ACHN (cell line): ENCODE data around the gene NXPE2.
"Not testable (repeated sequence)": the region's sequence is repeated elsewhere in the genome, so short reads cannot be mapped to it uniquely, and the experiment has no call there.

ENCODE experiments used
- DNase-seq: peaks from one replicate; pipeline ENCODE4 v3.0.0-alpha.2; 2015
- in situ Hi-C: cut with HindIII; loops from 2 replicates; pipeline ENCODE4 v1.10.0; 2017; ENCODE audit warnings: low sequenced_read_pairs, low pct_ligation_motif_present, low pct_unique_long_range_greater_than_20kb

NXPE2 gene

DNA sequence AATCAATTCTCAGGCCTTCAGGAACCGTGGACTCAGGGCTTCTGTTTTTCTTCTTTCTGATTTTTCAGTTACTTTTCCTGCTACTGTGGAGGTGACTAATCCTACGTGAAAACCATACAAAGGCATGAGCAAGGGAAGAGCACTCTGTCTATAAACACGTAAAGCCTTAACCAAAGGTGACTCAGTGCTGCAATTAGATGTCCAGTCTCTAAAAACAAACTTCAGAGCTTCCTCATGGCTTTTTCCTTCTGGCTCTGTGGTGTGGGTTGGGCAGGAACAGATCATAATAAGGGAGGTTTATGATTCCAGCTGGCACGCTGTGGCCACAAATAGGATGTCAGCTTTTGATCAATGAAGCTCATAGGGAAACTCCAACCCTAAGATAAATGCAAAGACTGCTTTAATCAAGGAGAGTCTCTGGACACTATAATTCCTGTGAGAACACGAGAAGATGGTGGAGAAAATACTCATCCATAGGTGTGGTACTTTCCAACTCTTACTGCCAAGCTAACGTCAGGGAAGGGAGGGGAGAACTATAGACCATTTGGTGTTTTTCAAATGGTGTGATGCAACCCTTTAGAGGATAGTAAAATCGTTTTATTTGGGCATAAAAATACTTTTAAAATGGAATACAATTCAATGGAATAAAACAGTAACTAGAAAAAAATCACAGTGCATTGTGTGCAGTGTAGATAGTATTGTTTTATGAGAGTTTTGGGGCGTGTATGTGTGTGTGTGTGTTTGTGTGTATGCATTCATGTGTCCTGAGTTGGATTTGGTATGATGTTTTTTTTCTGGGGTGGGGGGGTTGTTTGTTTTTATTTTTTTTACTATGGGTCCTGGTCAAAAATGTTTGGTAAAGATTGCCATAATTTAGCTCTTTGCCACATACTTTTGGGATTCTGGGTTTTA, at the start of gene NXPE2:
Gene NXPE2 (plus strand): TSS at position 403 of the 912 bp plus-strand sequence. CDS start 49 bp downstream, at position 452.
- in situ Hi-C loops: no loop called here
- no peak for DNase-seq

DNA sequence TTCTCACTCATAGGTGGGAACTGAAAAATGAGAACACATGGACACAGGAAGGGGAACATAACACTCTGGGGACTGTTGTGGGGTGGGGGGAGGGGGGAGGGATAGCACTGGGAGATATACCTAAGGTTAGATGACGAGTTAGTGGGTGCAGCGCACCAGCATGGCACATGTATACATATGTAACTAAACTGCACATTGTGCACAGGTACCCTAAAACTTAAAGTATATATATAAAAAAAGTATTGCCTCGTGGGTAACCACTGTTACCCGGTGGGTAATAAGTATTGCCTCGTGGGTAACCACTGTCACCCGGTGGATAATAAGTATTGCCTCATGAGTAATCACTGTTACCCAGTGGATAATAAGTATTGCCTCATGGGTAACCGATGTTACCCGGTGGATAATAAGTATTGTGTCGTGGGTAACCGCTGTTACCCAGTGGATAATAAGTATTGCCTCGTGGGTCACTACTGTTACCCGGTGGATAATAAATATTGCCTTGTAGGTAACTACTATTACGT, 46.8 kb upstream of the NXPE2 start:
- DNase-seq, in situ Hi-C loops: not testable (repeated sequence)

DNA sequence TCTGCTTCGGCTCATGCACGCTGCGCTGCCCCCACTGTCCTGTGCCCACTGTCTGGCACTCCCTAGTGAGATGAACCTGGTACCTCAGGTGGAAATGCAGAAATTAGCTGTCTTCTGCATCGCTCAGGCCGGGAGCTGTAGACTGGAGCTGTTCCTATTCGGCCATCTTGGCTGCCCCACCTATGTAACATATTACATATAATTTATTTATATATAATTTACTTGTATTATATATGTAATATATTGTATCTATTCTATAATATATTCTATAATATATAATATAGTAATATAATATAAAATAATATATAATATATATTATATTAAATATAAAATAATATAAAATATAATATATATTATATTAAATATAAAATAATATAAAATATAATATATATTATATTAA, 38.9 kb upstream of the NXPE2 start:
- DNase-seq, in situ Hi-C loops: not testable (repeated sequence)

DNA sequence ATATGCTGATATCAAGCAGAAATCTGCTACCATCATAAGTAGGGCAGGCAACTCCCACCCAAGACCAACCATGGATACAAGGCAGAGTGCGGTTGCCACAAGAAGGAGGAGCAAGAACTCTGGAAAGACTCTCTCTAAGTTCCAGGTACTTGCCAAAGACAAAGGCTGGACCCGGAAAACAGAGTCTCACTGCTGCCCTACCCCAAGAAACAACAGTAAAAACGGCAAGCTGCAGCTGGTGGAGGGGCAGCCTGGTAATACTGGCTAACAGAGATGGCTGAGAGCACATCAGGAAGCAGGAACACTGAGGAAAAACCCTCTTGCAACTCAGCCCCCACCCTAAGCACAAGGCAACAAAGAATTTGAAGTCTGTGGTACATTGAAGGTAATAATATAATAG, 27.7 kb upstream of the NXPE2 start:
- in situ Hi-C loops: no loop called here
- no peak for DNase-seq

DNA sequence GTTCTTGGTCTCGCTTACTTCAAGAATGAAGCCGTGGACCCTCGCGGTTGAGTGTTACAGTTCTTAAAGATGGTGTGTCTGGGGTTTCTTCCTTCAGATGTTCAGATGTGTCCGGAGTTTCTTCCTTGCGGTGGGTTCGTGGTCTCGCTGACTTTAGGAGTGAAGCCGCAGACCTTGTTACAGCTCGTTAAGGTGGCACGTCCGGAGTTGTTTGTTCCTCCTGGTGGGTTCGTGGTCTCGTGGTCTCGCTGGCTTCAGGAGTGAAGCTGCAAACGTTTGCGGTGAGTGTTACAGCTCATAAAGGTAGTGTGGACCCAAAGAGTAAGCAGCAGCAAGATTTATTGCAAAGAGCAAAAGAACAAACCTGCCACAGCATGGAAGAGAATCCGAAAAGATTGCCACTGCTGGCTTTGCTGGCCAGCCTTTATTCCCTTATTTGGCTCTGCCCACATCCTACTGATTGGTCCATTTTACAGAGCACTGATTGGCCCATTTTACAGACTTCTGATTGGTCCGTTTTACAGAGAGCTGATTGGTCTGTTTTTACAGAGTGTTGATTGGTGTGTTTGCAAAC, 27.1 kb upstream of the NXPE2 start:
- in situ Hi-C loops: no loop called here
- DNase-seq: no peak

DNA sequence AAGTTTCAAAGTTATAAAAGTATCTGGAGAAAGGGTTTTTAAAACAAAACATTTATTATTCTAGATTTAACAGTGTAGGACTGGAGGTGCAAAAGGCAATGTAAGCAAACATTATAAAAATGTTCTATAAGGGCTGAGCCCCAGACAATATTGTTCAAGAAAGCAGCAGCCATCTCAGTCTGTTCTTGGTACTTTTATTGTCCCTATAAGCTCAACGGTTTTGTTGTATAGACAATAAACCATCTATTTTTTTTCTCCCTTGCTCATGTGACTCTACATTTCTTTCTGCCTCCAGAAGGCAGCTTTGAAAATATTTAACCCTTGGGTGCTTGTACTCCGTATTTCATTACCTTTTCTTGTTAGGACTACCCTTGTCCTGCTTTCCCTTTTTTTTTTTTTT, 25.2 kb upstream of the NXPE2 start:
- in situ Hi-C loops: no loop called here
- no peak for DNase-seq

DNA sequence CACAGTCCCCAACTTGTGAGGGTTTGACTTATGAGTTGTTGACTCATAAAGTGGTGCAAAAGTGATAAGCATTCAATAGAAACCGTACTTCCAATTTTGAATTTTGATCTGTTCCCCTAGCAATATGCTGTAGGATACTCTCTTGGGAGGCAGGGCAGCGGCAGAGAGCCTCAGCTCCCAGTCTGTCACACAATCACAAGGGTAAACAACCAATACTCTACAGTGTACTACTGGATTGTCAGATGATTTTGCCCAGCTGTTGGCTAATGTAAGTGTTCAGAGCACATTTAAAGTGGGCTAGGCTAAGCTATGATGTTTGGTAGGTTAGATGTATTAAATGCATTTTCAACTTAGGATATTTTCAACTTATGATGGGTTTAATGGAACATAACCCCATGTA, 13.7 kb upstream of the NXPE2 start:
- DNase-seq: no peak
- in situ Hi-C loops: no loop called here

DNA sequence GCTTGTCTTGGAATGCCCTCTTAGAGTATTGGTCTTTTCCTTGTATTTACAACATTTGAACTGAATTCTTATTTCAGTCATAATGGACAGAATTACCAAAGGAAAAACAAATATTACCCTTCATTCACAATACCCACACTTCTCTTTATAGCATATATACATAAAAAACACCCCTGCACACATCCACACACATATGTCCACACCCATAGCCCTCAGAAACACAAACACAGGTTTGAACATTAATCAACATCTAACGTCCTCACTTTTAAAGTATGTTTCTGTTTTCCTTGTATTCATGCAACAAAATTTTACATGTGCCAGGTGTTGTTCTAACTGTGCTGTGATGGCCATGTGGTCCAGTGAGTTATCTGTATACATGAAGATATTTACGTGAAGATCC, 11.6 kb upstream of the NXPE2 start:
- DNase-seq: no peak
- in situ Hi-C loops: no loop called here

DNA sequence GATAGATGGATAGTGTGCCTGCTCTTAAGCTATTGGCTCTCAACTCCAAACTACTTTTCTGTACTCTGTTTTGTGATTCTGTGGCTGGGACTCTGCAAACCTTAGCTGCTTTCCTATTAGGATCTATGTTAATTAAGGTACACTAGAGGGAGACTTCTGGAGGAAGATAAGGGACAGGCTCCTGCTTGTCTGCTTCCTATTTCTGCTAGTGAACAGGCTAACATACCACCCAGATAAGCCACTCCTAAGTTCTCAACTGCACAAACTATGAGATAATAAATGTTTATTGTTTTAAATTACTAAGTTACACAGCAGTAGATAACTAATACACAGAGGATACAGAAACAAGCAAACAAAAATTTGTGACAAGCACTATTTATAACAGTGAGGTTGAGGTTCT, 10.2 kb upstream of the NXPE2 start:
- DNase-seq: no peak
- in situ Hi-C loops: no loop called here

DNA sequence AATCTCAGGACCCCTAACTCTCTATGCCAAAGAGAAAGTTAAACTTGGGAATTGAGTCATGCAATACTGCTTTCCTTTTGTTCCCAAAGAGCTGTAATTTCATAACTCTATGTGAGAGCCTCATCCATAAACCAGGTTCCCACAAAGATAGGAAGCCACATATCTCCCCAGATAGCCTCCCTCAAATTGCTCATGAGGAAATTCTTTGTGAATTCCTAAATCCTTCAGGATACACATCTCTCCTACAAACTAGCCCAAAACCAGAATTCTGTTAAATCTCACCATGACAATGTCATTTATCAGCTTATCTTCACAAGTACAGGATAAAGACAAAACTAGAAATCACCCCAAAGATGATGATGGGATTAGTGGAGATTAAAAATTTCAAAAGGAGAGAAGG, 4.7 kb upstream of the NXPE2 start:
- in situ Hi-C loops: no loop called here
- no peak for DNase-seq

DNA sequence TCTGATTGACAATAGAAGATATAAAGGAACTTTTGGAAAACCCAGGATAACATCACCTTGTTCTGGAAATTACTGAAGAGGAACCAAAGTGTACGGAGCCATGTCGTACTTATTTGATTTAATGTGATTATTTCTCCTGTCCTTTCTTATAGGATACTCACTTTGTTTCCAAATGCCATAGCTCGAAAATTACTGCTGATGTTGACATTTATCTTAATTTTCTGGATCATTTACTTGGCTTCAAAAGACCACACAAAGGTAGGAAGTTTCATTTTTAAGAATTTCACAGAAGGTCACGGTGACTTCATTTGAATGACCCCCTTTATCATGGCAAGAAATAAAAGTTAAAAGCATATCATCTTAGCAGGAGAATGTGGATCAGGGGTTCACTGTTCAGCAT, 1.2 kb downstream of the NXPE2 start:
- in situ Hi-C loops: no loop called here

DNA sequence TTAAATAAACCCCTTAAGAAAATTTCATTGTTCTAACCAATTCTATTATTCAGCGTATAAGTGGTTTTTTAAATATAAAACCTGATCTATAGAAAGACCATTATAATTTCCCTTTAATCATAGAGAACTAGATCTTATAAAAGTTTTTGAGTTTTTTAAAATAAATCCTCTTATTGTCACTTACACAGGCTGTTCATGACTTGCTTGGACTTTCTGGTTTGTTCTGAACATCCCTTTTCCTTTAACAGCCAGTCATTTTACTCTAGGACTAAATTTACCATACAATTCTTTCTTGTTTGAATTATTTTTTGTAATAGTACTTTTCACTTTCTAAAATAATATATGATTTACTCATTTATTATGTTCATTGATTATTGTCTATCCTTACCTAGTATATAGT, 4.7 kb downstream of the NXPE2 start:
- DNase-seq: no peak
- in situ Hi-C loops: no loop called here

More for the DNA sequence above, 1.2 kb downstream of the NXPE2 start:
- DNase-seq: no peak

DNA sequence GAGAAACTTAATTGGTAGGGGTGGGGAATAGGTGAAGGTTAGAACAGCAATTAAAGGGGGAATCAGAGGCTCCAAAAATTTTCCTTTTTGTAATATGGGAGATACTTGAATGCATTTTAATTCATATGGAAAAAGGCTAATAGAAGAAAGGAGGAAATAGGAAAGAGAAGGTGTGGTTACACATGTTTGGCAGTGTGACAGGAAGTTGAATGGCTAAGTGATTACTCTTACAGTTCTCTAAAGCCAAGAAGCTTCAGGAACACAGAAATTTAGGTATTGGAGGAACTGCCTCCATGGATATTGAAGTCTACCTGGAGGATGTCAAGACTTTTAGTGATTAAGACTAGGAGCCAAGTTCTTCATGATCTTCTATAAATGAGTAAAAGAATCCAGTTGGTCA, 6.3 kb downstream of the NXPE2 start:
- in situ Hi-C loops: no loop called here
- no peak for DNase-seq

DNA sequence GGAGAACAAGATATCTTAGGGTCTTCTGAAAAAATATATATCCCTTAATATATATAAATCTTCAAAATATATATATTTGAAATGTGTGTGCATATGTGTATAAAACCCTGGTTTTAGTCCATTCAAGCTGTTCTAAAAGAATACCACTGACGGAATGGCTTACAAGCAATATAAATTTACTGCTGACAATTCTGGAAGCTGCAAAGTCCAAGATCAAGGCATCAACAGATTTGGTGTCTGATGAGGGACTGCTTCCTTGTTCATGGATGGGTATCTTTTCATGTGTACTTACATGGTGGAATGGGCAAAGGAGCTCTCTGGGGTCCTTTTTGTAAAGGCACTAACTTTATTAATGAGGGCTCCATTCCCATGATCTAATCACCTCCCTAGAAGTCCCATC, 6.8 kb downstream of the NXPE2 start:
- in situ Hi-C loops: no loop called here
- DNase-seq: no peak

DNA sequence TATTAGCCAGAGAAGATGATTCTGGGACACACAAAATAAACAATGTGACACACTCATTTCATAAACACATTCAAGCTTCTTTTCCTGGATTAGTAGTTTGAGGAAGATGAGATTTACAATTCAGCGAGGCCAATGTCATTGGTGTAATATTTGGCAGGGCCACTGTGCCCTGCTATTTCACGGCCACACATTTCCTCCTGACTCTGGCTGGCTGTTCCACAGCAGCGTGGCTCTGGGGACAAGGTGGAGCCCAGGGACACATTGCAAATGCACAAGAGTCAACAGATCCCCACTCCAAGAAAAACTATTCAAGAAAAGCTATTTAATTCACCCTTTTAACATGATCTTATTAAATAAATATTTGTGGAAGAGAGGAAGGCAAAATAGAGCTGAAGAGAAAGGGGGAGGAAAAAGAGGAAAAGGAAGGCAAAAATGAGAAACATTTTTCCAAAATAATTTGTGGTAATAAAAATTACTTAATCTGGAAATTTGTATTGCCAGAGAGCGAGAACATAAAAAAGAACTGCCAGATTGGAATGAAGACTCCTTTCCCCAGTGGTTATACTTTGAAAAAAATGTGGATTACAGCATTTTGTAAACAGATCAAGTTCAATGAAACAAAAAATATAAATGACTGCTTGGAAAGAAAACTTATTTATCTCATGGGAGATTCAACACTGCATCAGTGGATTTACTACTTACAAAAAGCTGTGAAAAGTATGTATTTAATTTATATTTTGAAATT, 27.1 kb downstream of the NXPE2 start:
- in situ Hi-C loops: no loop called here
- DNase-seq: no peak

DNA sequence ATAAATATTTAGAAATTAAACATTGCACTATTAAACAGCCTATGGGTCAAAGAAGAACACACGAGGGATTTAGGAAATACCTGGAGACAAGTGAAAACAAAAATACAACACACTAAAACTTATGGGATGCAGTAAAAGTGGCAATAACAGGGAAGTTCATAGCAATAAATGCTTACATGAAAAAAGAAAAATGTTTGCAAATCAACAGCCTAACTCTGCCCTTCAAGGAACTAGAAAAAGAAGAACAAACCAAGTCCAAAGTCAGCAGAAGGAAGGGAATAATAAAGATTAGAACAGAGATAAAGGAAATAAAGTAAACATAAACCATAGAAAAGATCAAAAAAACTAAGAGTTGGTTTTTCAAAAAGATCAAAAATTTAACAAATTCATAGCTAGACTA, 31.6 kb downstream of the NXPE2 start:
- no peak for DNase-seq
- in situ Hi-C loops: no loop called here

DNA sequence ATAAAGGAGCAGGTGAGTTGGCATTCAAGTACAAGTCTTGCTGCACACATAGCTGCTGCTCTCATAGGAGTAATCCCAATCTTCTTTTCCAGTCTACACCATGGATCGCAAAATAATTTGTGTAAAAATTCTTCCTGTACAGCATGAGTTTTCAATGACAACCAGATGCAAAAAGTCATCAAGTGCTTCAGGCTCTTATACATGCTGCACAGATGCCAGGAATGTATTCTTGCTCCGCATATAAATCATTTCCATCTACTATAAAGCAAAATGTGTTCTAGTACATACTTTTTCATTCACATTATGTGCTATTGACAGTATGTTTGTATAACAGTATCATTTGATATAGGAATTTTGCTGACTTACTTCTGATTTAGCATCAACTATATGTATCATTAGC, 35.4 kb downstream of the NXPE2 start:
- no peak for DNase-seq
- in situ Hi-C loops: no loop called here

DNA sequence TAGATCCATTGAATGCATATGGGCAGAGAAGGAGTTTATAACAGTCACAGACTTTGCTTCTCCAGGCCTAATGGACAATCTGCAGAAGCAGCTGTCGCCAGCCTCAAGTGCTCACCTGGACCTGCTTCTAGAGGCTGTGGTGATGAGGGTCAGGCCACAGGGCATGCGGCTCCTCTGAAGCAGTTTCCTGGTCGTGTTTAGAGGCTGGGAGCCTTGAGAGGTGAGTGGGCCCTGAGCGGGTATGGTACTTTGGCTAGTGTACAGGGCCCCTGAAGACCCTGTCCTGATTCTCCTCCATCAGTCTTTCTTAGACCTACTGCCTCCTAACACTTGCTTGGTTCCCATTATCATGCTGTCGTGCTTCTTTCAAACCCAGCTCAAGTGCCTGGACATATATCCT, 41.2 kb downstream of the NXPE2 start:
- in situ Hi-C loops: no loop called here
- DNase-seq: no peak

DNA sequence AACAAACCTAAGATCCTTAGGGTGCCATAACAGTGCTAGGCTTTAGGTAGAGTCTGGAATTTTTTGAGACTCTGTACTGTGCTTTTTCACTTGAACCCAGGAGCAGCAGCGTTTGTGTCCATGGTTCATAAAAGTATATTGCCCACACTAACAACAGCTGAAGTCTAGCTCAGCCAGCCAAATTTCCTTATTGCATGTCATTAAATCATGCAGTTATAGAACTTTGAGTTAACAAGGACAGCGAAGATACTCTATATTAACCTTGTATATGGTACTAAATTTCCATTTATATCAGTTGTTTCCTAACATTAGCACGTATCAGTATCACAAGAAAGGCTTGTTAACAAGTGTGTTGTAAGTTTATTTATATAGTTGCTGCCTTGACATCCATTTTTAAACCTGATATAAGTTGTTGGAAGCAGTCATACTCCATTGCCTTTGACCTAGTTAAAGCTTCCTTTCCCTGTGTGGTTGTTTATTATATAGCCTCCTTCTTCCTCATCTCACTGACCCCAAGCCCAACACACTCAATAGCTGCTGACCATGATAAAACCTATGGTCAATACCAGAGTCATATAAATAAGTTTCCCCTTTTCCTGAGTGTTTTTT, 46.7 kb downstream of the NXPE2 start:
- no peak for DNase-seq
- in situ Hi-C loops: no loop called here
